Fibroblast of skin of right quadriceps (primary cell): ENCODE measurements around the gene PIP4K2A.

Experiments
- DNase-seq: peaks from one replicate; pipeline ENCODE4 v3.0.0-alpha.2; 2013

The PIP4K2A gene

GRCh38 chr10:22662733-22663330, 51.5 kb downstream of the PIP4K2A start:
- DNase-seq: no peak

DNA sequence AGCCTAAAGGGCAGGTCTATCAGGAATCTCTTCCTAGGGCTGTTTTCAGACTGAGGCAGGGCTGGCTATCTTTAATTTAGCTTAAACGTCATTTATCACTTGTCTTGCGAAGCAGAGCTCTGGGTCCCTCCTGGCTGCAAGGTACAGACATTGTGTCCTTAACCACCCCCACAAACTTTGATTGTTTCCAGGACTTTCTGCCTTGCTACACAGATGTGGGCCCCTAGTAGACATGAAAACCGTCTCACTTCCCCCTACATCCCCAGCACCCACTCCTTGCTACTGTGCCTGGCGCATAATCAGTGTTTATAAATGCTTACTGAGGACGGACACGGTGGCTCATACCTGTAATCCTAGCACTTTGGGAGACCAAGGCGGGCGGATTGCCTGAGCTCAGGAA, 54.5 kb downstream of the PIP4K2A start:
- no peak for DNase-seq

DNA sequence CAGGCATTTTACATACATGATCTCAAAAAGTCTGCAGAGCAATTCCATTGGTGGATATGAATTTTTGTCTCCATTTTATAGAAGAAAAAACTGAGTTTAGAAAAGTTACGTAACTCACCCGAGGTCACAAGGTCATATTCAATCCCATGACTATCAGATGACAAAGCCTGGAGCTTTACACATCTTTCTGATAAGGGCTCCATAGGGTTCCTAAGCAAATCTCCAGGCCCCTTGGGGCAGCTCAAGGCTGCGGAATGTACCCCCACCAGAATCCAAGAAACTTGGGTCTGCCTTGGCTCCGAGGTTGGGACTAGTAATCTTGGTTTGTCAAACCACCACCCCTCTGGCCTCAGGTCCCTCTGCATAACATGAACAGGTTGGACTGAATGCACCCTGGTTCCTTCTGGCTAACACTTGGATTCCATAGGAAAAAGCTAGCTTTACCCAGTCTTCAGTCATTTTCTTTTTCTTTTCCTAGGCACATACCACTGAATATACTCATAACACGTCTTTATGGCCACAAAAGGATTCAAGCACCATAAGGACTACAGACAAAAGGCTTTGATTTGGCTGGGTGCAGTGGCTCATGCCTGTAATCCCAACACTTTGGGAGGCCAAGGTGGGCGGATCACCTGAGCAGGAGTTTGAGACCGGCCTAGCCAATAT, 55.5 kb downstream of the PIP4K2A start:
- DNase-seq: peak; percentile 39

DNA sequence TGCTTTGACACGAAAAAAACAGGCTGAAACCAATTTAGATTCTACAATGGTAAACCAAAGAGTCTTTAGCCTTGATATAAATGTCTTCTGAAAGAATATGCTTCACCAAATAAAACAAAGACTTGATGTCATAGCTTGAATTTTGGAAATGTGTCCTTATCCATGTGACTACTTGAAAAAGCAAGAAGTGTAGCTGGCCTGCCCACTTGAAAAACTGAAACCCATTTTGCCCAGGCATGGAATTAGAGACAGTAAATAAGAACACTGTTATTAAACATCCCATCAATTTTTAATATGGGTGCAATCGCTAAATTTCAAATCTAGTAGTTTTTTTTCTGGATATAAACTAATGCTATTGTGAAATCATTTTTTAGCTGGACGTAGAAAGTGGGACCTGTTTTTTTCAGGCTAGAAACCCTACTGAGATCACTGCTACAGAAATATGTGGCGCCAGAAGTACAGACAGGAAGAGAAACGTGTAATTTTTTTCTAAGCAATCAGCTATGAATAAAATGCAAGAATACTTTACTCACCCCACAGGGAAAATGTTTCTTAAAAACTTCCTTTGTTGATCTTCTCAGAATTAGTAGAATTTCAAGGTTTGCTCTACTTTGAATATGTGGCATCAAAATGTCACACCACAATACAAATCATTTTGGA, 56.7 kb downstream of the PIP4K2A start:
- DNase-seq: peak; percentile 56

- DNase-seq: no peak
These were observed 57.4 kb downstream of the PIP4K2A start for GRCh38 chr10:22657024-22657423.

- no peak for DNase-seq
These were observed 58.3 kb downstream of the PIP4K2A start for GRCh38 chr10:22656036-22656435.

GRCh38 chr10:22655312-22655981, 58.9 kb downstream of the PIP4K2A start:
- DNase-seq: peak; percentile 83

- no peak for DNase-seq
These were observed 61.3 kb downstream of the PIP4K2A start for GRCh38 chr10:22652988-22653481.

- DNase-seq: no peak
These were observed 63.0 kb downstream of the PIP4K2A start for GRCh38 chr10:22651276-22651980.

- no peak for DNase-seq
These were observed 64.4 kb downstream of the PIP4K2A start for GRCh38 chr10:22649994-22650393.

- DNase-seq: no peak
These were observed 65.0 kb downstream of the PIP4K2A start for GRCh38 chr10:22649390-22649841.

- DNase-seq: peak; percentile 86
These were observed 65.8 kb downstream of the PIP4K2A start for GRCh38 chr10:22648547-22648961.

- DNase-seq: no peak
These were observed 67.1 kb downstream of the PIP4K2A start for GRCh38 chr10:22647244-22647643.

DNA sequence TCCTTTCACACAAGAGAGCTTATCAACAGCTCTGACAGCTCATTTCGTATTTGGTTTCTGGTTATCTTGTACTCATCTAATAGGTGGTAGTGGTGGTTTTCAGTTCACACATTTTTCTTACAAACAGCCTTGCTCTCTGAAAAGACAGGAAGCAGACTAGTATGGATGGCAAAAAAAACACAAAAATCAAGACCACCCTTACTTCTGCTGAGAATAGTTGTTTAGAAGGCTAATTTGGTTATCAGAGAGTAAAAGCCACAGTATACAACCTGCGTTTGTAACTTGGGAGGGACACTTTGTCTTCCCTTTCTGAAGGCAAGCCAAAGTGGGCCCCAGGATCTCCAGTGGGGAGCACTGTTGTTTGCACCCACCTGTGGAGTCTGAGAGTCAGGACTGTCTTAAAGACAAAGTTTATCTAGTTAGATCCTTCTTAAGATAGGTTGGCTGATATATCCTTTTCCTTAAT, 68.0 kb downstream of the PIP4K2A start:
- no peak for DNase-seq

- DNase-seq: no peak
These were observed 70.2 kb downstream of the PIP4K2A start for GRCh38 chr10:22644222-22644621.

DNA sequence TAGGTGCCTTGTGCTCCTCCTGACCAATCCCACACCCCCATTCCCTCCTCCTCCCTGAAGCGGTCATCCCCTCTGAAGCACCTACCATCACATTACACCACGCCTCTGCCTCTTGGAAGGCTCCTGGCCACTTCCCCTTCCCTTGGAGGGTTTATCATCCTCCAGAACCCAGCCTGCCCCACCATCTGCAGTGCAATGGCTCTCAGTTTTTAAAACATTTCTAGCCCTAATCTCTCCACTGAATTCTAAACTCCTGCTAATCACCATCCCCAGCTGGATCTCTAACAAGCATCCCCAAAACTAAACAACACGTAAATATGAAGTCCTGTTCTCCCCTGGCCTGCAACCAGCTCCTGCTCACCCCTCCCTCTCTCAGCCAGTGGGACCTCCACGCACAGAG, 70.6 kb downstream of the PIP4K2A start:
- no peak for DNase-seq

- no peak for DNase-seq
These were observed 71.3 kb downstream of the PIP4K2A start for GRCh38 chr10:22643116-22643515.

DNA sequence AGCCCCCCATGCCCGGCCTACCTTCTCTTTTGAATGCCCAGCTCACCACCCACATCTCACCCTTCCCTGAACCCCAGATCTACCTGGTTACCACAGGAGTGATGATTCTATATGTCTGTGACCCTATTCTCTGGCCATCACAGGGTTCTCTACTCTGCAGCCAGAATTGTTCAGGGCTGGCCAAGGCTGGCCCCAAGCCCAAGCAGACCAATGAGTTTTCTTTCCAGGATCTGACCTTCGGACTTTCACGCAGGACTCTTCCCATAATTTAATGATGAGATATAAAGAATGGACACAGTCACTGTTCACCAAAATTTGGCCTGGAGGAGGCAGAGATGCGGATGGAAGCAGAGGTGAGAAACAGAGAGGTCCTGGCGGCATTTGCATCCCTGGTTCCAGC, 72.6 kb downstream of the PIP4K2A start:
- no peak for DNase-seq

DNA sequence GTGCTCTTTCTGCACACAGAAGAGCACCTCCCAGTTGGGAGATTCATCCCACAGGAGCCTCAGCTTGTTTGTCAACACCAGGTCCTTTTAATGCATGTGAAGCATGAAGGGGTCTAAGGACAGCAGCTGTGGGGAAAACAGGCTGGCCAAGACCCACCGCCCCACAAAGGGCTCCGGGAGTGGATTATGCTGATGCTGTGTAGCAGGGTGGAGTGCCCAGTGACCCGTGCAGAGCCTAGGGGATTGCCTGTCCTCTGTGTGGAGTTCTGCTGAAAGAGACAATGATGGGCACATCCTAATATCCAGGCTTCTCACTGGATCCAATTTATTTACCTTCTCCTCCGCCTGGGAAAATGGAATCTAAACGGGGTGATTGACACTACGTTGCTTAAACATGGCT, 74.0 kb downstream of the PIP4K2A start:
- DNase-seq: no peak

DNA sequence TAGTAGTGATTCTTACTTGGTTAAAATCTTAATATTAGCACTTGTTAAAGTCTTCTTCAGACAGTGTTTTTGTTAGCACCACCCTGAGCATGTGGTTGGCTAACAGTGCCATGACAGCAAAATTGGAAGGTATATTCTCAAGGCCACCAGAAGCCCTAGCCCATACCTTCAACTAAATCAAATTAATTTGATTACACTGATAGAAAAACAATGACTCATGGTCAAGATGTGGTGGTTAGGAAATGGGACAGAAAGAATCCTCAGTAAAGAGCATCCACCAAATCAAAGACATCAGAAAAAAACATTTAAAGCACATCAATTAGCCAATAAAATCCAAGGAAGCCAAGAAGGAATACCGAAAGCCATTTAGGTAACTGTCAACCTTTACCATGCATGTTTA, 75.5 kb downstream of the PIP4K2A start:
- no peak for DNase-seq

- no peak for DNase-seq
These were observed 76.9 kb downstream of the PIP4K2A start for GRCh38 chr10:22637491-22637890.

DNA sequence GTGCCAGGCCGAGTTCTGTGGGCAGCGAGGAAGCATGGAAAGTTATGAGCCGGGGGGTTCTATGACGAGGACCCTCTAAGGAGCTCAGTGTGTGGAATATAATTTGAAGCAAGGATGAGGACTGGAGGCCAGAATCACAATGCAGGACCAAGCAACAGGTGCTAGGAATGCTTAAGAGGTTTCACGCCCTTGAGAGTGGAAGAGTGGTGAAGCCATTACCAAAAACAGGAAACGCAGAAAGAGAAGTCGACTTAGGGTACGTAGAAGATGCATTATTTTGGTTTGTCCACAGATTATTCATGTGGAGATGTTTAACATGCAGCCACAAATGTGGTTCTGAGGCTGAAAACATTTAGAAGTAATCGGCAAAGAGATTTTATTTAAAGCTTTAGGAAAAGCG, 78.7 kb downstream of the PIP4K2A start:
- no peak for DNase-seq
